Activated CD8-positive, alpha-beta T cell treated with anti-CD3 and anti-CD28 coated beads for 36 hours (primary cell): Measurements from ENCODE around the gene MB21D2. TPM values are rescaled to one million over a fixed set of nuclear protein-coding genes. Genes with fewer than 3 reads are reported as not detected.

ENCODE experiments used
- ATAC-seq: fragments of 200-7000 bp; cut with Tn5 transposase; one replicate; pipeline ENCODE4 v1.10.0; 2021; ENCODE audit warnings: mild to moderate bottlenecking, moderate library complexity
- CTCF ChIA-PET: fragments of 350-600 bp; sonication (Branson Sonifier 250); formaldehyde crosslinking; loops from one replicate; lab custom pipeline; 2021; ENCODE audit warnings: antibody characterized with exemption; lab: Charles Lee
- POLR2A ChIA-PET: fragments of 350-600 bp; sonication (Branson Sonifier 250); formaldehyde crosslinking; loops from one replicate; lab custom pipeline; 2021; ENCODE audit warnings: antibody characterized with exemption; lab: Charles Lee
- DNase-seq: peaks from one replicate; pipeline ENCODE4 v3.0.0-alpha.2; 2020
- H3K27ac Mint-ChIP-seq: one replicate; pipeline ENCODE4 v1.8.0; 2021; ENCODE audit warnings: mild to moderate bottlenecking, mixed read lengths
- H3K27me3 Mint-ChIP-seq: one replicate; pipeline ENCODE4 v1.8.0; 2021; ENCODE audit warnings: mixed read lengths
- H3K36me3 Mint-ChIP-seq: one replicate; pipeline ENCODE4 v1.8.0; 2021; ENCODE audit warnings: low read depth, mixed read lengths
- H3K4me1 Mint-ChIP-seq: one replicate; pipeline ENCODE4 v1.8.0; 2021; ENCODE audit warnings: low read depth, mixed read lengths
- H3K4me3 Mint-ChIP-seq: one replicate; pipeline ENCODE4 v1.8.0; 2021; ENCODE audit warnings: mild to moderate bottlenecking, moderate library complexity, mixed read lengths
- H3K9me3 Mint-ChIP-seq: one replicate; pipeline ENCODE4 v1.8.0; 2021; ENCODE audit warnings: mixed read lengths
- intact Hi-C: fragments of 100-400 bp; cut with micrococcal nuclease; formaldehyde crosslinking; loops from one replicate; pipeline ENCODE4 v1.10.0; 2022
- total RNA-seq, 2 experiments: library from RNA; stranded (reverse); gene quantifications; one replicate each; pipeline ENCODE4 v1.2.3, GENCODE V29; 2021
- TF ChIP-seq, protein P1 (sequence below): fragments of 200-600 bp; IDR thresholded peaks from one replicate; pipeline ENCODE4 v1.8.0; 2022; ENCODE audit warnings: antibody characterized with exemption, mild to moderate bottlenecking

Gene MB21D2
- total RNA-seq, 2 experiments from 2014 or later, result 3.1 to 3.2 TPM

DNA sequence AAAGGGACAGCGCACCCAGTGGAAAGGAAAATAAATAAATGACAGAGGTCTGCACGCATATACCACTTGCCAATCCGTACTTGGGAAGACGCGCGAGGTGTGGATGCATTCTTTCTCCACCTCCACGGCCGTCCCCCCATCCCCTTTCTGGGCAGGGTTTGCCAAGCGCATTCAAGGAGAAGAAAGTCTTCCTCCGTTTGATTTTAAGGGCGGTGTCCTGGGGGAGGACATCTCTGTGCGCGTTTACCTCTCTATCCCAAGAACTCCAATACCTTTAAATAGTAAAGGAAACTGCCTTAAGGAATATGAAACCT lies 576 bp upstream of the MB21D2 start:
- TF ChIP-seq, protein P1, sequence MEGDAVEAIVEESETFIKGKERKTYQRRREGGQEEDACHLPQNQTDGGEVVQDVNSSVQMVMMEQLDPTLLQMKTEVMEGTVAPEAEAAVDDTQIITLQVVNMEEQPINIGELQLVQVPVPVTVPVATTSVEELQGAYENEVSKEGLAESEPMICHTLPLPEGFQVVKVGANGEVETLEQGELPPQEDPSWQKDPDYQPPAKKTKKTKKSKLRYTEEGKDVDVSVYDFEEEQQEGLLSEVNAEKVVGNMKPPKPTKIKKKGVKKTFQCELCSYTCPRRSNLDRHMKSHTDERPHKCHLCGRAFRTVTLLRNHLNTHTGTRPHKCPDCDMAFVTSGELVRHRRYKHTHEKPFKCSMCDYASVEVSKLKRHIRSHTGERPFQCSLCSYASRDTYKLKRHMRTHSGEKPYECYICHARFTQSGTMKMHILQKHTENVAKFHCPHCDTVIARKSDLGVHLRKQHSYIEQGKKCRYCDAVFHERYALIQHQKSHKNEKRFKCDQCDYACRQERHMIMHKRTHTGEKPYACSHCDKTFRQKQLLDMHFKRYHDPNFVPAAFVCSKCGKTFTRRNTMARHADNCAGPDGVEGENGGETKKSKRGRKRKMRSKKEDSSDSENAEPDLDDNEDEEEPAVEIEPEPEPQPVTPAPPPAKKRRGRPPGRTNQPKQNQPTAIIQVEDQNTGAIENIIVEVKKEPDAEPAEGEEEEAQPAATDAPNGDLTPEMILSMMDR, result no peak
- H3K4me1 Mint-ChIP-seq, result peaks cover 19% of the 10 kb centered on the region
- CTCF ChIA-PET, result interaction anchor here (0.9 to 2.5 kb wide), 5 partner anchors 10 to 105 kb away, joined by 3 to 9 read pairs (median 4); no protein-coding TSS in a partner anchor
- ATAC-seq (no peak), DNase-seq (no peak)
- intact Hi-C loops, result loop anchor here (2.0 to 5.0 kb wide), 3 partner anchors 19 to 351 kb away; no protein-coding TSS in a partner anchor
- peak overlapping the region; percentile 83 for H3K27ac Mint-ChIP-seq
- peaks cover 60% of the 10 kb centered on the region for H3K27me3 Mint-ChIP-seq
- peak overlapping the region; percentile 79 for H3K4me3 Mint-ChIP-seq
- H3K36me3 Mint-ChIP-seq, result no peaks in the 10 kb centered on the region
- H3K9me3 Mint-ChIP-seq, result no peaks in the 10 kb centered on the region
- POLR2A ChIA-PET, result interaction anchor here (0.7 kb wide), 1 partner anchor 10 kb away, joined by 3 read pairs; no protein-coding TSS in a partner anchor

- Mint-ChIP-seq H3K9me3 (no peaks in the 10 kb centered on the region), H3K4me1 (peaks cover 19% of the 10 kb centered on the region), H3K36me3 (no peaks in the 10 kb centered on the region), H3K27me3 (peaks cover 61% of the 10 kb centered on the region), H3K27ac (peak overlapping the region; percentile 81), H3K4me3 (peak overlapping the region; percentile 82)
- TF ChIP-seq, protein P1, result no peak
- intact Hi-C loops, result loop anchor here (5.0 kb wide), 2 partner anchors 100 to 350 kb away; no protein-coding TSS in a partner anchor
- POLR2A ChIA-PET, result interaction anchor here (2.1 kb wide), 1 partner anchor 23 kb away, joined by 5 read pairs; no protein-coding TSS in a partner anchor
- CTCF ChIA-PET, result interaction anchor here (0.9 to 2.5 kb wide), 4 partner anchors 9 to 107 kb away, joined by 3 to 9 read pairs (median 4); no protein-coding TSS in a partner anchor
- ATAC-seq (peak; percentile 34), DNase-seq (peak; percentile 41)
These were observed 640 bp downstream of the MB21D2 start for GRCh38 chr3:192917028-192917403.

GRCh38 chr3:192916371-192917027 lies 1.2 kb downstream of the MB21D2 start:
- POLR2A ChIA-PET, result interaction anchor here (2.1 kb wide), 1 partner anchor 22 kb away, joined by 5 read pairs; no protein-coding TSS in a partner anchor
- DNase-seq (no peak), ATAC-seq (no peak)

GRCh38 chr3:192915722-192916121 lies 1.9 kb downstream of the MB21D2 start:
- no peak for DNase-seq
- H3K27ac Mint-ChIP-seq, result no peak overlapping the region
- peak overlapping the region; percentile 2 for H3K4me3 Mint-ChIP-seq
- TF ChIP-seq, protein P1, result no peak
- H3K9me3 Mint-ChIP-seq, result no peaks in the 10 kb centered on the region
- intact Hi-C loops, result loop anchor here (5.0 kb wide), 2 partner anchors 98 to 348 kb away; no protein-coding TSS in a partner anchor
- H3K36me3 Mint-ChIP-seq, result no peaks in the 10 kb centered on the region
- ChIA-PET POLR2A (interaction anchor here (1.0 to 2.1 kb wide), 2 partner anchors 9 to 21 kb away, joined by 3 to 5 read pairs; no protein-coding TSS in a partner anchor), CTCF (interaction anchor here (1.0 to 2.9 kb wide), 6 partner anchors 12 to 102 kb away, joined by 3 to 13 read pairs (median 7); no protein-coding TSS in a partner anchor)
- peaks cover 19% of the 10 kb centered on the region for H3K4me1 Mint-ChIP-seq
- peaks cover 59% of the 10 kb centered on the region for H3K27me3 Mint-ChIP-seq
- no peak for ATAC-seq

More at GRCh38 chr3:192916371-192917027, 1.2 kb downstream of the MB21D2 start:
- Mint-ChIP-seq H3K9me3 (no peaks in the 10 kb centered on the region), H3K27ac (peak overlapping the region; percentile 81), H3K4me3 (peak overlapping the region; percentile 82), H3K36me3 (no peaks in the 10 kb centered on the region), H3K27me3 (peaks cover 61% of the 10 kb centered on the region), H3K4me1 (peaks cover 19% of the 10 kb centered on the region)
- TF ChIP-seq, protein P1, result no peak
- CTCF ChIA-PET, result interaction anchor here (1.3 to 2.9 kb wide), 4 partner anchors 99 to 107 kb away, joined by 3 to 13 read pairs (median 9); no protein-coding TSS in a partner anchor
- intact Hi-C loops, result loop anchor here (5.0 kb wide), 2 partner anchors 99 to 349 kb away; no protein-coding TSS in a partner anchor
